Measurements from ENCODE around the gene MFAP2.
"Not testable (repeated sequence)": the region's sequence is repeated elsewhere in the genome, so short reads cannot be mapped to it uniquely, and the experiment has no call there.

Gene MFAP2

DNA sequence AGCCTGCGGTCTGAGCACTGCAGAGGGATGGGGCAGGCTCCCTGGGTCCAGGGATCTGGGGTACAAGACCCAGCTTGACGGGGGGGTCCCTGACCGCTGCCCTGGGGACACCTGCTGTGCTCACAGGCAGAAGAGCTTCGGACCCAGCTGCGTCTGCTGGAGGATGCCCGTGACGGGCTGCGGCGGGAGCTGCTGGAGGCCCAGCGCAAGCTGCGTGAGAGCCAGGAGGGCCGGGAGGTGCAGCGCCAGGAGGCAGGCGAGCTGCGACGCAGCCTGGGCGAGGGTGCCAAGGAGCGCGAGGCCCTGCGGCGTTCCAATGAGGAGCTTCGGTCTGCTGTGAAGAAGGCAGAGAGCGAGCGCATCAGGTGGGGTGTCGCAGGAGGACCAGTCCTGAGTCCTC lies 25.2 kb downstream of the MFAP2 start (continued):
- TF ChIP-seq, protein P1, sequence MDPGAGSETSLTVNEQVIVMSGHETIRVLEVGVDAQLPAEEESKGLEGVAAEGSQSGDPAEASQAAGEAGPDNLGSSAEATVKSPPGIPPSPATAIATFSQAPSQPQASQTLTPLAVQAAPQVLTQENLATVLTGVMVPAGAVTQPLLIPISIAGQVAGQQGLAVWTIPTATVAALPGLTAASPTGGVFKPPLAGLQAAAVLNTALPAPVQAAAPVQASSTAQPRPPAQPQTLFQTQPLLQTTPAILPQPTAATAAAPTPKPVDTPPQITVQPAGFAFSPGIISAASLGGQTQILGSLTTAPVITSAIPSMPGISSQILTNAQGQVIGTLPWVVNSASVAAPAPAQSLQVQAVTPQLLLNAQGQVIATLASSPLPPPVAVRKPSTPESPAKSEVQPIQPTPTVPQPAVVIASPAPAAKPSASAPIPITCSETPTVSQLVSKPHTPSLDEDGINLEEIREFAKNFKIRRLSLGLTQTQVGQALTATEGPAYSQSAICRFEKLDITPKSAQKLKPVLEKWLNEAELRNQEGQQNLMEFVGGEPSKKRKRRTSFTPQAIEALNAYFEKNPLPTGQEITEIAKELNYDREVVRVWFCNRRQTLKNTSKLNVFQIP (CRISPR knock-in tag; IDR thresholded peaks at IDR 0.05; ENCODE audit: borderline replicate concordance, low read depth) = no peak

GRCh38 chr1:16954579-16954978 lies 25.8 kb downstream of the MFAP2 start:
- no peak for ATAC-seq
- no peak for TF ChIP-seq ESRRG (CRISPR knock-in tag; IDR thresholded peaks at IDR 0.05)
- TF ChIP-seq ZC3H10 (CRISPR knock-in tag; IDR thresholded peaks at IDR 0.05) = no peak
- TF ChIP-seq ZNF565 (CRISPR knock-in tag; conservative IDR thresholded peaks at IDR 0.05; ENCODE audit: low read depth) = no peak
- TF ChIP-seq TCF4 (CRISPR knock-in tag; IDR thresholded peaks at IDR 0.05; ENCODE audit: borderline replicate concordance) = no peak
- TF ChIP-seq TOX (CRISPR knock-in tag; IDR thresholded peaks at IDR 0.05; ENCODE audit: borderline replicate concordance) = no peak

DNA sequence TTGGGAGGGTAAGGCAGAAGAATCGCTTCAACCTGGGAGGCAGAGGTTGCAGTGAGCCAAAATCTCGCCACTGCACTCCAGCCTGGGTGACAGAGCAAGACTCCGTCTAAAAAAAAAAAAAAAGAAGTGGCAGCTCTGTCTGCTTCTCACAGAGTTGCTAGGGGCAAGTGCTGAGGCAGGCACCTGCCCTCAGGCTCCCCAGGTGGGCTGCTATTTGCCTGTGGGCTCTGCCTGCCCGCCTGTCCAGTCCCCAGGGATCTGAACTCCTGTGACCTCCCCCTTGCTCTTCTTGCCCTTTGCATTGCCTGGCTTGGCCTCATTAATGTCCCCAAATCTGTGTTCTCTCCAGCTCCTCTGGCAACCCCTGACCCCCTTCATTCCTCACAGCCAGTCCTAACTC lies 28.0 kb downstream of the MFAP2 start:
- ATAC-seq = not testable (repeated sequence)

GRCh38 chr1:16949026-16949425 lies 31.4 kb downstream of the MFAP2 start:
- peak; percentile 27; the same call in 2 of the 3 replicates for ATAC-seq

DNA sequence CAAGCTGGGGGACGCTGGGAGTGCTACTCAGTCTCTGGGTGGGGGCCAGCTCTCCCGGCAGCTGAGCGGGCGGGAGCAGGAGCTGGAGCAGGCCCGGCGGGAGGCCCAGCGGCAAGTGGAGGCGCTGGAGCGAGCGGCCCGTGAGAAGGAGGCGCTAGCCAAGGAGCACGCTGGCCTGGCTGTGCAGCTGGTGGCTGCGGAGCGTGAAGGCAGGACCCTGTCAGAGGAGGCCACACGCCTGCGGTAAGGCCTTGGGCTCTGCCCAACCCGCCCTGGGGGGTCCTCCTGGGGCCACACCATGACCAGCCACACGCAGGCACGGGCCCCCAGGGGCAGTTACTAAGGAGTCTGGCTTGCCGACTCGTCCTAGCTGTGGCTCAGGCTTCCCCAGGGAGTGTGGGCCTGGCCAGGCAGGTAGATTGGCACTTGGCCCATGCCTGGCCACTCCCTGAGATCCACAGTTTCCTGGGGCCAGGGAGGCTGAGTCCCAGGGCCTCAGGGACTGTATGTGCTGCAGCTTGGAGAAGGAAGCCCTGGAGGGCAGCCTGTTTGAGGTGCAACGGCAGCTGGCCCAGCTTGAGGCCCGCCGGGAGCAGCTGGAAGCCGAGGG lies 32.0 kb downstream of the MFAP2 start:
- not testable (repeated sequence) for ATAC-seq

- no peak for ATAC-seq
- TF ChIP-seq, protein P2, sequence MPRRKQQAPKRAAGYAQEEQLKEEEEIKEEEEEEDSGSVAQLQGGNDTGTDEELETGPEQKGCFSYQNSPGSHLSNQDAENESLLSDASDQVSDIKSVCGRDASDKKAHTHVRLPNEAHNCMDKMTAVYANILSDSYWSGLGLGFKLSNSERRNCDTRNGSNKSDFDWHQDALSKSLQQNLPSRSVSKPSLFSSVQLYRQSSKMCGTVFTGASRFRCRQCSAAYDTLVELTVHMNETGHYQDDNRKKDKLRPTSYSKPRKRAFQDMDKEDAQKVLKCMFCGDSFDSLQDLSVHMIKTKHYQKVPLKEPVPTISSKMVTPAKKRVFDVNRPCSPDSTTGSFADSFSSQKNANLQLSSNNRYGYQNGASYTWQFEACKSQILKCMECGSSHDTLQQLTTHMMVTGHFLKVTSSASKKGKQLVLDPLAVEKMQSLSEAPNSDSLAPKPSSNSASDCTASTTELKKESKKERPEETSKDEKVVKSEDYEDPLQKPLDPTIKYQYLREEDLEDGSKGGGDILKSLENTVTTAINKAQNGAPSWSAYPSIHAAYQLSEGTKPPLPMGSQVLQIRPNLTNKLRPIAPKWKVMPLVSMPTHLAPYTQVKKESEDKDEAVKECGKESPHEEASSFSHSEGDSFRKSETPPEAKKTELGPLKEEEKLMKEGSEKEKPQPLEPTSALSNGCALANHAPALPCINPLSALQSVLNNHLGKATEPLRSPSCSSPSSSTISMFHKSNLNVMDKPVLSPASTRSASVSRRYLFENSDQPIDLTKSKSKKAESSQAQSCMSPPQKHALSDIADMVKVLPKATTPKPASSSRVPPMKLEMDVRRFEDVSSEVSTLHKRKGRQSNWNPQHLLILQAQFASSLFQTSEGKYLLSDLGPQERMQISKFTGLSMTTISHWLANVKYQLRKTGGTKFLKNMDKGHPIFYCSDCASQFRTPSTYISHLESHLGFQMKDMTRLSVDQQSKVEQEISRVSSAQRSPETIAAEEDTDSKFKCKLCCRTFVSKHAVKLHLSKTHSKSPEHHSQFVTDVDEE (CRISPR knock-in tag; IDR thresholded peaks at IDR 0.05) = no peak
- TF ChIP-seq BACH2 (CRISPR knock-in tag; IDR thresholded peaks at IDR 0.05; ENCODE audit: borderline replicate concordance) (no peak), CSDC2 (CRISPR knock-in tag; IDR thresholded peaks at IDR 0.05) (no peak), PATZ1 (CRISPR knock-in tag; IDR thresholded peaks at IDR 0.05; ENCODE audit: borderline replicate concordance) (no peak)
- TF ChIP-seq, protein P3, sequence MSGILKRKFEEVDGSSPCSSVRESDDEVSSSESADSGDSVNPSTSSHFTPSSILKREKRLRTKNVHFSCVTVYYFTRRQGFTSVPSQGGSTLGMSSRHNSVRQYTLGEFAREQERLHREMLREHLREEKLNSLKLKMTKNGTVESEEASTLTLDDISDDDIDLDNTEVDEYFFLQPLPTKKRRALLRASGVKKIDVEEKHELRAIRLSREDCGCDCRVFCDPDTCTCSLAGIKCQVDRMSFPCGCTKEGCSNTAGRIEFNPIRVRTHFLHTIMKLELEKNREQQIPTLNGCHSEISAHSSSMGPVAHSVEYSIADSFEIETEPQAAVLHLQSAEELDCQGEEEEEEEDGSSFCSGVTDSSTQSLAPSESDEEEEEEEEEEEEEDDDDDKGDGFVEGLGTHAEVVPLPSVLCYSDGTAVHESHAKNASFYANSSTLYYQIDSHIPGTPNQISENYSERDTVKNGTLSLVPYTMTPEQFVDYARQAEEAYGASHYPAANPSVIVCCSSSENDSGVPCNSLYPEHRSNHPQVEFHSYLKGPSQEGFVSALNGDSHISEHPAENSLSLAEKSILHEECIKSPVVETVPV (CRISPR knock-in tag; IDR thresholded peaks at IDR 0.05) = no peak
- TF ChIP-seq, protein P1 (CRISPR knock-in tag; IDR thresholded peaks at IDR 0.05; ENCODE audit: borderline replicate concordance, low read depth) = no peak
Measured at GRCh38 chr1:16946646-16947045, 33.8 kb downstream of the MFAP2 start.

DNA sequence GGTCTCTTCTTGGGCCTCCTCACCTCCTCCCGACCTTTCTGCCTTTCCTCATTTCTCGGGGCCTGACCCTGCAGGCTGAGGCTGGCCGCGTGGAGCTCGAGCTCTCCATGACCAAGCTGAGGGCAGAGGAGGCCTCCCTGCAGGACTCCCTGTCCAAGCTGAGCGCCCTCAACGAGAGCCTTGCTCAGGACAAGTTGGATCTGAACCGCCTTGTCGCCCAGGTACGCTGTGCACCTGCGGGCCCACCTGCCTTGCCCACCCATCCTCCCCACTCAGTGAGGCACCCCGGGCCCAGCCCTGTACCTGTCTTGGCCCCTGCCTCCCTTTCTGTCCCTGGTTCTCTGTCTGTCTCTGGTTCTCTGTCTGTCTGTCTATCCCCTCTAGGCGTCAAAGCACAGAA lies 34.2 kb downstream of the MFAP2 start:
- ATAC-seq = not testable (repeated sequence)

DNA sequence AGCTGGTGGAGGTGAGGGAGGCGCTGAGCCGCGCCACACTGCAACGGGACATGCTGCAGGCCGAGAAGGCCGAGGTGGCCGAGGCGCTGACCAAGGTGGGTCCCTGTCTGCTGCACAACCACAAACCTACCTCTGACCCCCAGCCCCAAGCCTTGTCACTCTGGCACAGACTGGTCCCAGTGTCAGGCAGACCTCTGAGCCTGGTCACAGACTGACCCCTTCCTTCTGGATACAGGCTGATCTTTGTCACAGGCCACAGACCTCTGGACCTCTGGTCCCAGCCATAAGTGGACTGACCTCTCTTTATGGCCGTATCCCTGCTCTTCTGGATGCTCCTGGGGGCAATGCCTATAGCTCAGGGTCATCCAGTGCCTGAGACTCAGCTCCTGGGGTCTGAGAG lies 34.9 kb downstream of the MFAP2 start:
- not testable (repeated sequence) for ATAC-seq
